Bronchial epithelial cell (primary cell): Measurements from ENCODE around the gene SCAF1. TPM values are rescaled to one million over a fixed set of nuclear protein-coding genes. Genes with fewer than 3 reads are reported as not detected.

Source experiments
- DNase-seq: peaks from one replicate; pipeline ENCODE4 v3.0.0-alpha.2; 2010; ENCODE audit warnings: low read depth
- FAIRE-seq: peaks from 2 replicates; lab custom pipeline; 2011; peaks lifted over from hg19 to GRCh38; lab: Jason Lieb, UNC
- H3K27me3 ChIP-seq: 2 replicates; pipeline ENCODE4 v1.5.1; 2011; ENCODE audit warnings: low read length; ENCODE audit not compliant: control insufficient read depth, insufficient read depth
- H3K36me3 ChIP-seq: 2 replicates; pipeline ENCODE4 v1.5.1; 2011; ENCODE audit warnings: low read length; ENCODE audit not compliant: control insufficient read depth, insufficient read depth
- H3K4me3 ChIP-seq: 2 replicates; pipeline ENCODE4 v1.5.1; 2011; ENCODE audit warnings: mild to moderate bottlenecking, low read depth, low read length, control low read depth
- total RNA-seq: library from RNA; depleted of rRNA; stranded (reverse); fragments of >200 nt; gene quantifications from 2 replicates; pipeline ENCODE4 v1.2.1, GENCODE V29; 2014
- TF ChIP-seq, protein P1 (sequence below): IDR thresholded peaks from 2 replicates; pipeline ENCODE4 v1.5.1; 2011; ENCODE audit warnings: mild to moderate bottlenecking, moderate library complexity, low read length, control low read depth, inconsistent platforms; ENCODE audit not compliant: insufficient read depth, severe bottlenecking

The SCAF1 gene
- total RNA-seq, 1 donor from 2014 or later: 5.5 TPM

DNA sequence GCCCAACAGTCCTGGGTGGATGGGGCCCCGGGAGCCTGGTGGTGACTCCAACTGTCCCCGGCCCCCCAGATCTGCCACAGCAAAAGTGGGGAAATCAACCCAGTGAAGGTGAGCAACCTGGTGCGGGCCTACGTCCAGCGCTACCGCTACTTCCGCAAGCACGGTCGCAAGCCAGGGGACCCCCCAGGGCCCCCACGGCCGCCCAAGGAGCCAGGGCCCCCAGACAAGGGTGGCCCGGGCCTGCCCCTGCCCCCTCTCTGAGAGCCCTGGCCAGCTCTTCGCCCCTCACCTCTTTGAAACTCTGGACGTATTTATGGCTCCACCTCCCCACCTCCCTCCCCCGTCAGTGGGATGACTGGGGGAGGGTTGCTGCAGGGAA is 16.1 kb downstream of the SCAF1 start:
- peaks cover 53% of the 10 kb centered on the region for H3K36me3 ChIP-seq
- FAIRE-seq (no peak), DNase-seq (no peak)
- TF ChIP-seq, protein P1, sequence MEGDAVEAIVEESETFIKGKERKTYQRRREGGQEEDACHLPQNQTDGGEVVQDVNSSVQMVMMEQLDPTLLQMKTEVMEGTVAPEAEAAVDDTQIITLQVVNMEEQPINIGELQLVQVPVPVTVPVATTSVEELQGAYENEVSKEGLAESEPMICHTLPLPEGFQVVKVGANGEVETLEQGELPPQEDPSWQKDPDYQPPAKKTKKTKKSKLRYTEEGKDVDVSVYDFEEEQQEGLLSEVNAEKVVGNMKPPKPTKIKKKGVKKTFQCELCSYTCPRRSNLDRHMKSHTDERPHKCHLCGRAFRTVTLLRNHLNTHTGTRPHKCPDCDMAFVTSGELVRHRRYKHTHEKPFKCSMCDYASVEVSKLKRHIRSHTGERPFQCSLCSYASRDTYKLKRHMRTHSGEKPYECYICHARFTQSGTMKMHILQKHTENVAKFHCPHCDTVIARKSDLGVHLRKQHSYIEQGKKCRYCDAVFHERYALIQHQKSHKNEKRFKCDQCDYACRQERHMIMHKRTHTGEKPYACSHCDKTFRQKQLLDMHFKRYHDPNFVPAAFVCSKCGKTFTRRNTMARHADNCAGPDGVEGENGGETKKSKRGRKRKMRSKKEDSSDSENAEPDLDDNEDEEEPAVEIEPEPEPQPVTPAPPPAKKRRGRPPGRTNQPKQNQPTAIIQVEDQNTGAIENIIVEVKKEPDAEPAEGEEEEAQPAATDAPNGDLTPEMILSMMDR: no peak
- H3K4me3 ChIP-seq: no peak overlapping the region
- H3K27me3 ChIP-seq: no peaks in the 10 kb centered on the region

DNA sequence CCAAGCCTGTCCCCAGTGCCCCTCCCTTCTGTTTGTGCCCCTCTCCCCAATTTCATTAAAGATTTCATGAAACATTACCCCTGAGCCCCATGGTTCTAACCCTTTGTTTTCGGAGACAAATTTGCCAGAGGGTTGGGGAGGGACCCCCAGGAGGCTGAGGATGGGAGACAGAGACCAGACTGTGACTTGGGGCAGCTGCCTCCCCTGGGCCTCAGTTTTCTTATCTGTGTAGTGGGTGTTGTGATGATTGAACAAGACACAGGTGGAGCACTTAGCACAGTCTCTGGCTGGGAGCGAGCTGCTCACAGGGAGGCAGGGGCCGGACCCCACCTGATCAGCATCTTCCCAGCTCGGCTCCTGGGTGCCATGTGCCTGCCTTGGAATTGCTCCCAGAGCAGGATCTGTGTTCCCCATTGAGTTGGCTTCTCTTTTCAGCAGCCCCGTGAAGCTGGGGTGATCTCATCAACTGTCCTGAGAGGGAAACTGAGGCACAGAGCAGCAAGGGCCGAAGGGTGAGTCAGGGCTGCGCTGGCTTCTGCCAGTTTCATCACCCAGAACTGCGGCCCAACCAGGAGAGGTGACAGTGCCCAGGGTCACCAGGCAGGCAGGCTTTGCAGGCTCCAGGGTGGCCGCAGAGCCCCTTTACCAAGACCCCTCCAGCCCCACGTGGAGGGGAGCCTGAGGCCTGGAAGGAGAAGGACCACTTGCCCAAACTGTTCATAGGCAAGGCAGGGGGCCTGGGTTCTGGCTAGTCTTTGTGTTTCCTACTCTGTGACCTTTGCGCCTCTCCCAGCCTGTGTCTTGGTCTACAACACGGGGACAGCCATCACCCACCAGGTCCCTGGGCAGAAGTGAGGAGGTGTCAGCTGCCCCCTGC is 16.8 kb downstream of the SCAF1 start:
- no peak for DNase-seq
- Histone ChIP-seq H3K4me3 (no peak overlapping the region), H3K36me3 (peaks cover 55% of the 10 kb centered on the region), H3K27me3 (no peaks in the 10 kb centered on the region)
- TF ChIP-seq, protein P1: no peak
- no peak for FAIRE-seq

DNA sequence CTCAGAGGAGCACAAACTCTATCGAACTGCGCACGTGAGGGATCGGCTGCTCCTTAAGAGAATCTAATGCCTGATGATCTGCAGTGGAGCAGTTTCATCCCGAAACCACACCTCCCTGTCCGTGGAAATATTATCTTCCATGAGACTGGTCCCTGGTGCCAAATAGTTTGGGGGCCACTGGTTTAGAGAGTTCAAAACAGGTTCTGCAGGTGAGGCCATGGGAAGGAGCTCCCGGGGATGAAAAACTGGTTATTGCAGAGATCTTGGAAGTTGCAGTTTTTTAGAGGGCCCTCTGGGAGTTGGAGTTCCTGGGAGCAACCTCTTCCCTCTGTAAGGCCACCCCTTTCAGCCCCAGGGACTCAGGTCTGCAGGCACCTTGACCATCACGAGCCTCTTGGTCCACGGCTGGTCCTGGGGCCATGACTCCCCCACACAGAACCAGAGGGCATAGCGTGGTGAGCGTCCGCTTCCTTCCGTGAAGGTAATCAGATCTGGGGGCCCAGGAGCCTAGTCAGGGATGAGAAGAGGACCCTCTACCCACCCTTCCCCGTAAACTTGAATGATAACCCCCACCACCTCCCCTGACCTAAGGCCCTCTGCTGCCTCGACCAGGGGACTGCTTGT is 18.4 kb downstream of the SCAF1 start:
- TF ChIP-seq, protein P1: no peak
- Histone ChIP-seq H3K36me3 (peaks cover 44% of the 10 kb centered on the region), H3K4me3 (no peak overlapping the region), H3K27me3 (no peaks in the 10 kb centered on the region)
- DNase-seq (no peak), FAIRE-seq (no peak)

DNA sequence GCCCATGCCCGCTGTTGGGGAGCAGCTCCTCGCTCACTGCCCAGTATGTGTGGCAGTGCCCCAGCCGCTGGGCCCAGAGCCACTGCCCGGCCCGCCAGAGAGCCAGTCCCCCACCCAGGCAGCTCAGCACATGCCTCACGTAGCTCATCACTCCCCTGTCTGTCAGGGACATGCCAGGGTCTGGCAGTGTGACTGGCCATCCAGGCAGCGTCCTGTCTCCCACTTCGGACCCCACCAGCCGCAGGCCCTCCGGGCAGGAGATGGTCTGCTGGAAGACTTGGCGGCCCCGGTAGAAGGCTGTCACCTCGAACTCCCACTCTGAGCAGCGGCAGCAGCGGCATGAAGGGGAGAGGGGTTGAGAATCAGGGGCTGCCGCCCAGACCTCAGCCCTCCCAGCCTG is 20.0 kb downstream of the SCAF1 start:
- peaks cover 34% of the 10 kb centered on the region for H3K36me3 ChIP-seq
- no peak for FAIRE-seq

DNA sequence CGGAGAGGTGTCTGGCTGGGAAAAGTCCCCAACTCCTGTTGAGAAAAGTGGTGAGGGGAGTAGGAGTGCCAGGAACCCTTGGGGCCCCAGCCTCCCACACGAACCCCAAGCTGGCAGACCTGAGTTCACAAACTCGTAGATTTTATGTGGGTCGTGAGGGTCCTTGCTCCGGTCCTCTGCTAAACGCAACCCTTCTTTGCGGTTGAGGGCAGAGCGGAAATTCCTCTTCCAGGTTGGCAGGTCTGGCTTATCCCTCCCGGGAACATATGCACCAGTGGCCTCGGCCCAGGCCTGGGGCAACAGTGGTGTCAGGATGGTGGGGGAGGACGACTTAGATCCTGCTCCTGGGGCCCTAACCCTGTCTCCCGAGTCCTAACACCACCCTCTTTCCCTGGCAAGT is 21.2 kb downstream of the SCAF1 start:
- FAIRE-seq: no peak
- Histone ChIP-seq H3K36me3 (peaks cover 28% of the 10 kb centered on the region), H3K27me3 (no peaks in the 10 kb centered on the region), H3K4me3 (no peak overlapping the region)
- TF ChIP-seq, protein P1: no peak
- no peak for DNase-seq

More for the DNA sequence above, 20.0 kb downstream of the SCAF1 start:
- DNase-seq: no peak
- H3K27me3 ChIP-seq: no peaks in the 10 kb centered on the region
- H3K4me3 ChIP-seq: no peak overlapping the region
- TF ChIP-seq, protein P1: no peak
